HL-60 (cell line): ENCODE measurements around the gene FBXO21.
"Not testable (repeated sequence)": the region's sequence is repeated elsewhere in the genome, so short reads cannot be mapped to it uniquely, and the experiment has no call there.

Source experiments
- DNase-seq, 2 experiments: peaks; one replicate each; pipeline ENCODE4 v3.0.0-alpha.2; 2010 to 2020; ENCODE audit warnings: low read depth in 1 of 2, low spot score in 1 of 2
- H3K27ac ChIP-seq: fragments of 250-450 bp; sonication (Bioruptor Pico); replicated peaks from 2 replicates; pipeline ENCODE4 v1.5.1; 2020; ENCODE audit warnings: mild to moderate bottlenecking, moderate library complexity
- H3K27me3 ChIP-seq: fragments of 250-450 bp; sonication (Bioruptor Pico); 2 replicates; pipeline ENCODE4 v1.5.1; 2021; ENCODE audit warnings: mild to moderate bottlenecking, moderate library complexity; ENCODE audit not compliant: insufficient read depth, poor library complexity, severe bottlenecking
- H3K4me3 ChIP-seq: replicated peaks from 2 replicates; pipeline ENCODE4 v1.5.1; 2011; ENCODE audit warnings: mild to moderate bottlenecking, control low read depth, low read length; ENCODE audit not compliant: insufficient read depth
- CTCF ChIP-seq: IDR thresholded peaks from one replicate; pipeline ENCODE4 v1.5.1; 2011; ENCODE audit warnings: low read length, control low read depth, inconsistent platforms; ENCODE audit not compliant: insufficient read depth
- GABPA ChIP-seq: IDR thresholded peaks from 2 replicates; pipeline ENCODE4 v1.6.1; 2012; ENCODE audit warnings: low read depth
- POLR2AphosphoS5 ChIP-seq: IDR thresholded peaks from 2 replicates; pipeline ENCODE4 v1.6.1; 2012; ENCODE audit warnings: low read depth
- REST ChIP-seq: IDR thresholded peaks from 2 replicates; pipeline ENCODE4 v1.6.1; 2012; ENCODE audit warnings: low read depth; ENCODE audit not compliant: insufficient replicate concordance
- SPI1 ChIP-seq: IDR thresholded peaks from 2 replicates; pipeline ENCODE4 v1.6.1; 2012; ENCODE audit warnings: low read depth, mild to moderate bottlenecking, borderline replicate concordance

Gene FBXO21

GRCh38 chr12:117227000-117227653 is 36.9 kb upstream of the FBXO21 start:
- TF ChIP-seq REST, result no peak
- no peak for TF ChIP-seq SPI1
- no peak for TF ChIP-seq POLR2AphosphoS5
- TF ChIP-seq GABPA, result no peak
- no peak for TF ChIP-seq CTCF
- Histone ChIP-seq H3K27ac (no peak overlapping the region), H3K4me3 (no peak overlapping the region), H3K27me3 (no peaks in the 10 kb centered on the region)
- no peak for DNase-seq

- no peaks in the 10 kb centered on the region for H3K27me3 ChIP-seq
- no peak overlapping the region for H3K27ac ChIP-seq
- H3K4me3 ChIP-seq, result no peak overlapping the region
- no peak for TF ChIP-seq CTCF
- no peak for TF ChIP-seq GABPA
- no peak for TF ChIP-seq POLR2AphosphoS5
- no peak for TF ChIP-seq SPI1
- TF ChIP-seq REST, result no peak
- no peak for DNase-seq
These were observed 36.2 kb upstream of the FBXO21 start for GRCh38 chr12:117226505-117226904.

- Histone ChIP-seq H3K4me3 (no peak overlapping the region), H3K27me3 (no peaks in the 10 kb centered on the region), H3K27ac (no peak overlapping the region)
- no peak for TF ChIP-seq REST
- TF ChIP-seq CTCF, result no peak
- no peak for TF ChIP-seq SPI1
- TF ChIP-seq GABPA, result no peak
- TF ChIP-seq POLR2AphosphoS5, result no peak
- no peak for DNase-seq
These were observed 34.9 kb upstream of the FBXO21 start for GRCh38 chr12:117225179-117225578.

- not testable (repeated sequence) for H3K27ac ChIP-seq, DNase-seq, H3K27me3 ChIP-seq
These were observed 30.7 kb upstream of the FBXO21 start for GRCh38 chr12:117220947-117221346.

More at GRCh38 chr12:117220947-117221346, 30.7 kb upstream of the FBXO21 start:
- not testable (repeated sequence) for H3K4me3 ChIP-seq
